ENCODE measurements around the gene VAT1L.

The VAT1L gene

GRCh38 chr16:77949445-77949844, 161.1 kb downstream of the VAT1L start:
- no peak for DNase-seq (ENCODE audit: low read depth in 3 of 3, low spot score in 1 of 3)

GRCh38 chr16:77951788-77952187, 163.4 kb downstream of the VAT1L start:
- no peak for DNase-seq (ENCODE audit: low read depth in 3 of 3, low spot score in 1 of 3)

GRCh38 chr16:77955127-77955526, 166.8 kb downstream of the VAT1L start:
- DNase-seq (ENCODE audit: low read depth in 3 of 3, low spot score in 1 of 3): no peak

DNA sequence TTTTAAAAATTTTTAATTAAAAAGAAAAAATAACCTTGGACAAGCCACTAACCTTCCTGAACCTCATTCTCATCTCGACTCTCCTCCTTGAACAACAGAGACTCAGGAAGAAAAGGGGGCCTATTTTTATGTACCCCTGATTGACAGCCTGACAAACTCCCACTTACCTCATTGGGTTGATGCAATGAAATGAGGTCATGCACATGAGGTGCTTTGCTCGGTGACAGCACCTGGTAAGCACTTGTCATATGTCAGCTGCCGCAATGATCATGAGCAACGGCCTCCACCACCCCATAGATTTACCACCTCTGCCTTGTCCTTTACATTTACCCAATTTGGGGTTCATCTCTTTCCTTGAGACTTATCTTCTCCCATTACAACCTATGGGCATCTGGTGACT, 167.9 kb downstream of the VAT1L start:
- no peak for DNase-seq (ENCODE audit: low read depth in 3 of 3, low spot score in 1 of 3)

- no peak for DNase-seq (ENCODE audit: low read depth in 3 of 3, low spot score in 1 of 3)
Measured at GRCh38 chr16:77960766-77961165, 172.4 kb downstream of the VAT1L start.

- DNase-seq (ENCODE audit: low read depth in 3 of 3, low spot score in 1 of 3): no peak
Measured at GRCh38 chr16:77961814-77962213, 173.4 kb downstream of the VAT1L start.

GRCh38 chr16:77962689-77963088, 174.3 kb downstream of the VAT1L start:
- no peak for DNase-seq (ENCODE audit: low read depth in 3 of 3, low spot score in 1 of 3)

- no peak for DNase-seq (ENCODE audit: low read depth in 3 of 3, low spot score in 1 of 3)
Measured at GRCh38 chr16:77963185-77964044, 175.1 kb downstream of the VAT1L start.

DNA sequence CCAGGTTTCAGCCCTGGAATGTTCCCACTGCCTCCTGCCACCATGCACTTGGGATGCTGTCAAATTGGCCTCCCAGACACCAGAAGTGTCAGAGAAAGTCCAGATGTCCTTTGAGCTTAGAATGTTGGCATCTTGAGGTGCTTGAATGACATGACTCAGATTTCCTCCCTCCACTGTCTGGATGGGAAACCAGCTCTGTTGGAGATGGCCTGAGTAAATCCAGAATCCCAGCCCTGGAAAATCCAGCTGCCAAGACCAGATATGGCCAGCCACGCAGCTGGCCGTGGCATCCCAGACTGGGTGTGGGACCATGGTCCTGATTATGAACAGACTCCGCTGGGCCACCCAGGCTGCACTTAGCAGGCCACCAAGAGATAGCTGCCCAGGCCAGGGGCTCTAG, 177.0 kb downstream of the VAT1L start:
- DNase-seq (ENCODE audit: low read depth in 3 of 3, low spot score in 1 of 3): no peak

- DNase-seq (ENCODE audit: low read depth in 3 of 3, low spot score in 1 of 3): no peak
Measured at GRCh38 chr16:77967054-77967904, 178.9 kb downstream of the VAT1L start.

- no peak for DNase-seq (ENCODE audit: low read depth in 3 of 3, low spot score in 1 of 3)
Measured at GRCh38 chr16:77969861-77970260, 181.5 kb downstream of the VAT1L start.

GRCh38 chr16:77970371-77970770, 182.0 kb downstream of the VAT1L start:
- DNase-seq (ENCODE audit: low read depth in 3 of 3, low spot score in 1 of 3): no peak

DNA sequence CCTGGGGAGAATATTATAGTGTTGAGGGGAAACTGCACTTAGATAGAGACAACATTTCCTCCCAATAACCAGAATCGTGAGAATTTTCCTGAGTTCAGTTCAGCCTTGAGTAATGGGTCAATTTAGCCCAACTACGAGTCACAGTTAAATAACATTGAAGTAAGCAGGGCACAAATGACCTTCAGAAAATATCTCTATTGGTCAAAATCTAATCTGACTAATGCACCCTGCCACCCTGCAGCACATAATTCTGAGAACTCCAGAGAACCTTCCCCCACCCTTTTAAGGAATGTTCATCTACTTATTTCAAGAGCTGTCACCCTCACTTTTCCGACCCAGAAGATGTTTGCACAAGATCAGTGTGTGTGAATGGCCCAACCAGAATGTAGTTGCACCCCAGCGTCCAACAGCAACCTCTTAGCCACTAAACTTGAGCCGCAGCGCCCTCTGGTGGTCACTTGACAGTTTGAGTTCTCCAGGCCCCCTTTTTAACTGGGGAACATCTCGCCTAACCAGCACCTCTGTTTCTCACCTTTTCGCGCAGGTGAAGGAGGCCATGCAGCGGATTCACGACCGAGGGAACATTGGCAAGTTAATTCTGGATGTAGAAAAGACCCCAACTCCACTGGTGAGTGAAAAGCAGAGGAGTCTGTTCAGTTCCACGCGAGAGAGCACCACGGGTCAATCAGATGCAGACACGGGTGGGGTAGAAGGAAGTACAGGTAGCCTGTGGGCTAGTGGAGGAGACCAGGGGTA, 183.1 kb downstream of the VAT1L start:
- peak; percentile 33 to 65 (median 35) for DNase-seq (ENCODE audit: low read depth in 3 of 3, low spot score in 1 of 3)

DNA sequence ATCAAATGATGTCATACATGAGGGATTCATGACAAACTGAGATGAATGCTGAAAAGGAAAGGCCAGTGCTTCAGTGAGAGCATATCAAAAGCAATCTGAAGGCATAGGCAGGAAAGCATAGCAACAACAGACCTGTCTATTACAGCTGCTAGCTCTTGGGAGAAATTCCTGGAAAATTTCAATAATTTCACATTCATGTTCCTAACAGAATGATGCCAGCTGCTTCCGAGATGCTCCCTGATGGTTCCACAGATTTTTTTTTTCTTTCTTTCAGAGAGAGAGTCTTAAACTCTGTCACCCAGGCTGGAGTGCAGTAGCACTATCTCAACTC, 183.7 kb downstream of the VAT1L start:
- no peak for DNase-seq (ENCODE audit: low read depth in 3 of 3, low spot score in 1 of 3)

DNA sequence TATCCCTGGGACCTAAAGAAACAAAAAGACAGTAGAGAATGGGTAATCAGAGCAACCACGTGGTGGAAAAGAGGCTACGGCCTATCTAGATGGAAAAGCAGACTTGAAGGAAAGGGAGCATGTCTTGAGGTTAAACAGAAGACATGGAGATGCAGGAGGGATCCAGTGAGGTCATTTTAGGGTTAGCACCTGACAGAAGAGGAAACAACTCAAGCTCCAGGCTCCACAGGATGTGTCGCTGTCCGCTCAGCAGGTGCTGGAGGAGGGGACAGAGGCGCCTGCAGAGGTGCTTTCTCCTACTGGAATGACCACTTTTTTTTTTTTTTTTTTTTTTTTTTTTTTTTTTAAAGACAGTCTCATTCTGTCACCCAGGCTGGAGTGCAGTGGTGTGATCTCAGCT, 186.5 kb downstream of the VAT1L start:
- no peak for DNase-seq (ENCODE audit: low read depth in 3 of 3, low spot score in 1 of 3)

GRCh38 chr16:77975942-77976341, 187.6 kb downstream of the VAT1L start:
- DNase-seq (ENCODE audit: low read depth in 3 of 3, low spot score in 1 of 3): no peak

- DNase-seq (ENCODE audit: low read depth in 3 of 3, low spot score in 1 of 3): no peak
Measured at GRCh38 chr16:77977339-77977738, 189.0 kb downstream of the VAT1L start.

- no peak for DNase-seq (ENCODE audit: low read depth in 3 of 3, low spot score in 1 of 3)
Measured at GRCh38 chr16:77985111-77985510, 196.7 kb downstream of the VAT1L start.

GRCh38 chr16:77986011-77986740, 197.8 kb downstream of the VAT1L start:
- DNase-seq (ENCODE audit: low read depth in 3 of 3, low spot score in 1 of 3): no peak

- DNase-seq (ENCODE audit: low read depth in 3 of 3, low spot score in 1 of 3): no peak
Measured at GRCh38 chr16:77987810-77988209, 199.4 kb downstream of the VAT1L start.

GRCh38 chr16:77989846-77990245, 201.5 kb downstream of the VAT1L start:
- DNase-seq (ENCODE audit: low read depth in 3 of 3, low spot score in 1 of 3): no peak
